Measurements from ENCODE around the gene EMC10.

DNA sequence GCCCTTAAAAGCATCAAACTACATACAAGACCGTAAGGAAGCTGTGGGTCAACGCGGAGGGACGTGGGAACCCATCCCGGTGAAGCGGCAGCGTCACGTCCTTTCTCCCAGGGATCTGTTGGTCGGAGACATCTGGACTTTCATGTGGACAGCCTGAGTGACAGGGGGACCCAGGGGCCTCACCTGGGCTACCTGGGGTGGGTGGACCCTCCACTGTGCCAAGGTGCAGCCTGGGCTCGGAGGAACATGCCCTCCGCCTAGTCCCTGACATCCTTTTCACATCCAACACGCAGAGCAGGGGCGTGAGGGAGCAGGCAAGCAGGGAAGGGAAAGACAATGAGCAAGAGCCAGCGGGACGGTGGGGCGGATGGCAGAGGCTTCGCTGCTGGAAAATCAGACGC is 14.1 kb downstream of the EMC10 start:
- TF ChIP-seq, protein P1, sequence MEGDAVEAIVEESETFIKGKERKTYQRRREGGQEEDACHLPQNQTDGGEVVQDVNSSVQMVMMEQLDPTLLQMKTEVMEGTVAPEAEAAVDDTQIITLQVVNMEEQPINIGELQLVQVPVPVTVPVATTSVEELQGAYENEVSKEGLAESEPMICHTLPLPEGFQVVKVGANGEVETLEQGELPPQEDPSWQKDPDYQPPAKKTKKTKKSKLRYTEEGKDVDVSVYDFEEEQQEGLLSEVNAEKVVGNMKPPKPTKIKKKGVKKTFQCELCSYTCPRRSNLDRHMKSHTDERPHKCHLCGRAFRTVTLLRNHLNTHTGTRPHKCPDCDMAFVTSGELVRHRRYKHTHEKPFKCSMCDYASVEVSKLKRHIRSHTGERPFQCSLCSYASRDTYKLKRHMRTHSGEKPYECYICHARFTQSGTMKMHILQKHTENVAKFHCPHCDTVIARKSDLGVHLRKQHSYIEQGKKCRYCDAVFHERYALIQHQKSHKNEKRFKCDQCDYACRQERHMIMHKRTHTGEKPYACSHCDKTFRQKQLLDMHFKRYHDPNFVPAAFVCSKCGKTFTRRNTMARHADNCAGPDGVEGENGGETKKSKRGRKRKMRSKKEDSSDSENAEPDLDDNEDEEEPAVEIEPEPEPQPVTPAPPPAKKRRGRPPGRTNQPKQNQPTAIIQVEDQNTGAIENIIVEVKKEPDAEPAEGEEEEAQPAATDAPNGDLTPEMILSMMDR (IDR thresholded peaks at IDR 0.05): no peak
- TF ChIP-seq POLR2A (IDR thresholded peaks at IDR 0.05): no peak
- no peak for TF ChIP-seq POLR2AphosphoS5 (IDR thresholded peaks at IDR 0.05)

All from prostate gland (tissue), 2 donors.